LoVo (cell line): ENCODE measurements around the gene GDF3.
"Not testable (repeated sequence)": the region's sequence is repeated elsewhere in the genome, so short reads cannot be mapped to it uniquely, and the experiment has no call there.

Experiments
- DNase-seq: peaks from one replicate; pipeline ENCODE4 v3.0.0-alpha.2; 2016; ENCODE audit warnings: low spot score

The GDF3 gene

DNA sequence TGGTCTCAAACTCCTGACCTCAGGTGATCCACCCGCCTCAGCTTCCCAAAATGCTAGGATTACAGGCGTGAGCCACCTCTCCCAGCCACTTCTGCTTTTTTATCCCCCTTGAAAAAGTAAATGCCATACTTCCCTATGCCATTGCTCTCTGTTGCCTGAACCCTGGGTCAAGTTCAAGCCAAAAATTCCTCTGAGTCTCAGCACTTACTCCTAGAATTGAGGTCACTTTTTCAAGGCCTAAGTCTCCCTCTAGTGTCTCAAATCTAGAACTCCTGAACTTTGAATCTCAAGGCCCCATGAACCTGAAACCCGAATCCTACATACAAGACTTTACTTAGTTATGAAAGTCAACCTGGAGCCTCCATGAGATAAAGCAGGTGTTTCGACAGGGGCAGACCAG is 28.4 kb downstream of the GDF3 start:
- DNase-seq: peak; percentile 20

DNA sequence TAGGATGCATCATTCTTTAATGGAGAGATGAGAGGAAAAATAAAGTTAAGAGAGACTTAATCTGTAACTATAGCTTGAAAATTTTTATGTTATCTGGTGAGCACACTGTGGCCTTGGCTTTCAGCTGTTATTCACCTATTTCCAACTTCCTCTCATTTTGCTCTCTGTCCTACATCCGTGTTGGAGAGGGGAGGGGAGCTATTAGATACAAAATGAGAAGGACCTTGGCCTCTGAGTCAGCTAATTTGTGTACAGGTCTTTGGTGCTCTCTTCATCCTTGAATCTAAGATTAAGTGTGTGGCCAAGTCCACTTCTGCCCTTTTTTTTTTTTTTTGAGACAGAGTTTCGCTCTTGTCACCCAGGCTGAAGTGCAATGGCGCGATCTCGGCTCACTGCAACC is 29.0 kb downstream of the GDF3 start:
- DNase-seq: peak; percentile 75

DNA sequence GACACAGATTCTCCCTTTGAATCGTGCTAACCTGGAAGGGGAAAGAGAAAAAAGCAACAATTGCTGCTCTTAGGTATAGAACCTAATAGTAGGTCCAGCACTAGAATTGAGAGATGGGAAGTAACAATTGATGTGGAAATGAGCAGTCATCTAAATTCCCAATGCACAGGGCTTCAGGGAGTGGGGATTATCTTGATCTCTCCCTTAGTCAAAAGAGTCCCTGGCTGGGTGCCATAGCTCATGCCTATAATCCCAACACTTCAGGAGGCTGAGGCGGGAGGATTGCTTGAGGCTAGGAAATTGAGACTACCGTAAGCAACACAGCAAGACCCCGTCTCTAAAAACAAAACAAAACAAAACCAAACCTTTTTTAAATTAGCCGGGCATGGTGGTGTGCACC is 33.8 kb downstream of the GDF3 start:
- DNase-seq: no peak

- no peak for DNase-seq
Measured at GRCh38 chr12:7656121-7656520, 39.5 kb downstream of the GDF3 start.

- DNase-seq: no peak
Measured at GRCh38 chr12:7650091-7650490, 45.5 kb downstream of the GDF3 start.

GRCh38 chr12:7647071-7647470 is 48.5 kb downstream of the GDF3 start:
- no peak for DNase-seq

DNA sequence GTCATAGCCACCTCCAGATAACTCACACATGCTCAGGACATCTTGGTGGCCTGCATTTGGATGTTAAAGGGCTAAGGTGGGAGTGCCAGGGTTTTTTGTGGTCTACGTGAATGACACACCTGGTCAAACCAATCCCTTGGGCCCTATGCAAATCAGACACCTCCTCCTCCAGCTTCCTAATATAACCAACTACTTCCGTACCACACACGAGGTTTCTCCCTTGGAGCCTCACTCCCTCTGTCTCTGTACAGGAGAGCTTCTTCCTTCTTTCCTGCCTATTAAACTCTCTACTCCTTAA is 49.4 kb downstream of the GDF3 start:
- no peak for DNase-seq

DNA sequence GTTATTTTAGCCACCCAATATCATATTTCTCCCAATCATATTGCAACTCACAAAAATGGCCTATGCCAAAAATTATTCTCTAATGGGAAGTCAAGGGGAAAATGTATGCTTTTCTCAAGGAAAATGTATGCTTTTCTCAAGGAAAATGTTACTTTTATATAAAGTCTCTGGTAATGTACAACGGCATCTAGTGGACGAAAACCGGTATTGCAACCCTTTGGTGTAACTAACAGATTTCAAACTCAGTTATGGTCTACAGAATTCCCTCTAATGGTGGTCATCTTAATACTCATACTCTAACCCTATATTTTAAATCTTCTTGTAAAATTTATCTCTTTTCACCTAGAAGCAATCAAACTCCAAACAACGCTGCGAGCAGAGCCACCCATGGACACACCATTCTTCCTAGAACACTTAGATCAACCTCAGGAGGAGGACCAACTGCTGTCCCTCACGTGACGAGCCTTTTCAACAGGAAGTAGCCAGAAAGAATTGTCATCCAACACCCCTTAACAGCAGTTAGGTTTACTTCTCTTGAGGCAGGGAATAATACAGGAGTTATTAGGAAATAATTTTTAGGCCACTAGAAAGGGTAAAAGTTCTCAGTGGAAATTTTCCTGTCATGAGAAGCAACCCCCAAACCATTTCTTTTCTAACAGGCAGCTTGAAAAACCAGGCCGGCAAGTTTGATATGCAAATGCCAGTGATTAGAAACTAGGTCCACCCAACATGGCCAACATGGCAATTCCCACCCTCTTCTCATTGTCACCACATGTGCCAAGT is 50.0 kb downstream of the GDF3 start:
- DNase-seq: peak; percentile 62

DNA sequence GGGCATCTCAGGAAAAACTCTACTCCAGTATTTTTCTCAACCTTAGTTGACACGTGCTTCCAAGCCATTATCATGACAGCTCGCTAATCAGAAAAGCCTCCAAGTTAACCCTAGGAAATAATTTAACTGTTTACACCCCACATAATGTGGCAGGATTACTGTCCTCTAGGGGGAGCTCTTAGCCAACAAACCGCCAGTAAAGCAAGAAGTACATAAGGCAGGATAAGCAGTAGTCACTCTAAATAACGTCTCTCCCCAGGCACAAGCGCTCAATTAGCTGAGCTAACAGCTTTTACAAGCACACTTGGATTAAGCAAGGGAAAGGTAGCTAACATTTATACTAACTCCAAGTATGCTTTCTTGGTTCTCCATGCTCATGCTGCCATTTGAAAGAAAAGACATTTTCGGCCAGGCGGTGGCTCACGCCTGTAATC is 52.7 kb downstream of the GDF3 start:
- peak; percentile 58 for DNase-seq

DNA sequence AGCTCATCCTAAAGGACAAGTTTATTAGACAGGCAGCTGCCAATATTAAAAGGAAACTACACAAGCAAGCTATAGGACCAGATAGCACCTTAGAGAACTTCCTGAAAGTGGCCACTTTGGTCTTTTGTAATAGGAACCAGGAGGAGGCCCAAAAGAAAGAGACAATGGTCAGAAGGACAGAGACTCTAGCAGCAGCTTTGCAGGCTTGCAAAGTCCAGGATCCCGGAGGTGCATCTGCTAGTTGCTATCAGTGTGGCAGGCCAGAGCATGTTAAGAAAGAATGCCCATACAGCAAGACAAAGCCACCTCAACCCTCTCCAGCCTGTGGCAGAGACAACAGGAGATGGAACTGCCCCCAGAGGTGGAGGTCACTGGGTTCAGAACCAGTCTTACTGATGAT is 53.3 kb downstream of the GDF3 start:
- no peak for DNase-seq

- DNase-seq: not testable (repeated sequence)
Measured at GRCh38 chr12:7640123-7640995, 55.2 kb downstream of the GDF3 start.
